HepG2 (cell line): ENCODE results near the gene DIRAS1. TPM values are rescaled to one million over a fixed set of nuclear protein-coding genes. Genes with fewer than 3 reads are reported as not detected.

Source experiments
- AGO2 ChIP-seq: fragments of 200-400 bp; formaldehyde crosslinking; optimal IDR thresholded peaks from 2 replicates; pipeline ENCODE3; 2017; ENCODE audit warnings: mild to moderate bottlenecking, low read depth, low read length, moderate library complexity
- ARNT2 ChIP-seq: sonication (generic); formaldehyde crosslinking; IDR thresholded peaks from 2 replicates; pipeline ENCODE4 v1.8.0; 2022; ENCODE audit warnings: mild to moderate bottlenecking, low read depth, missing genetic modification reagents, moderate library complexity
- DPF2 ChIP-seq: sonication (generic); formaldehyde crosslinking; IDR thresholded peaks from 2 replicates; pipeline ENCODE4 v1.4.0; 2020; ENCODE audit warnings: mild to moderate bottlenecking, low read depth, missing genetic modification reagents, borderline replicate concordance
- HMGA1 ChIP-seq: sonication (generic); formaldehyde crosslinking; conservative IDR thresholded peaks from 2 replicates; pipeline ENCODE4 v1.4.0; 2020; ENCODE audit warnings: missing genetic modification reagents
- IRF2 ChIP-seq: IDR thresholded peaks from 2 replicates; pipeline ENCODE4 v1.6.1; 2018; ENCODE audit warnings: missing genetic modification reagents, missing compliant biosample characterization
- KDM1A ChIP-seq: IDR thresholded peaks from 2 replicates; pipeline ENCODE4 v1.6.1; 2016; ENCODE audit warnings: missing compliant biosample characterization
- MBNL3 ChIP-seq: fragments of 250-450 bp; sonication (Bioruptor Pico); conservative IDR thresholded peaks from 2 replicates; pipeline ENCODE4 v1.8.0; 2022; ENCODE audit warnings: mild to moderate bottlenecking, inconsistent platforms
- MEIS2 ChIP-seq: sonication (generic); formaldehyde crosslinking; IDR thresholded peaks from 2 replicates; pipeline ENCODE4 v1.9.0; 2021; ENCODE audit warnings: mild to moderate bottlenecking, missing genetic modification reagents
- SOX13 ChIP-seq, 3 experiments: fragments of 450-650 bp in 1 of 3; sonication (generic) in 1 of 3; formaldehyde crosslinking in 1 of 3; IDR thresholded peaks in 2 of 3; conservative IDR thresholded peaks in 1 of 3; 2 replicates each; pipeline versions ENCODE4 v1.5.0 to v1.6.1; 2016 to 2020; ENCODE audit warnings: antibody characterized with exemption in 1 of 3, mild to moderate bottlenecking in 1 of 3, missing compliant biosample characterization in 1 of 3, missing genetic modification reagents in 1 of 3, moderate library complexity in 1 of 3
- SP140L ChIP-seq: sonication (generic); formaldehyde crosslinking; IDR thresholded peaks from 2 replicates; pipeline ENCODE4 v1.4.0; 2020; ENCODE audit warnings: missing genetic modification reagents, borderline replicate concordance
- TMF1 ChIP-seq: sonication (generic); formaldehyde crosslinking; IDR thresholded peaks from 2 replicates; pipeline ENCODE4 v1.8.1; 2022; ENCODE audit warnings: low read depth, missing genetic modification reagents
- ZBTB8A ChIP-seq: sonication (generic); formaldehyde crosslinking; IDR thresholded peaks from 2 replicates; pipeline ENCODE4 v1.4.0; 2020; ENCODE audit warnings: mild to moderate bottlenecking, low read depth, missing genetic modification reagents, borderline replicate concordance
- ZNF207 ChIP-seq: fragments of 450-650 bp; IDR thresholded peaks from 2 replicates; pipeline ENCODE4 v1.6.1; 2016; ENCODE audit warnings: antibody characterized with exemption, borderline replicate concordance
- ZNF34 ChIP-seq: sonication (generic); formaldehyde crosslinking; IDR thresholded peaks from 2 replicates; pipeline ENCODE4 v1.4.0; 2020; ENCODE audit warnings: mild to moderate bottlenecking, missing genetic modification reagents, borderline replicate concordance
- ZNF549 ChIP-seq: sonication (generic); formaldehyde crosslinking; IDR thresholded peaks from 2 replicates; pipeline ENCODE4 v1.5.0; 2020; ENCODE audit warnings: missing genetic modification reagents
- ZSCAN25 ChIP-seq: sonication (generic); formaldehyde crosslinking; IDR thresholded peaks from 2 replicates; pipeline ENCODE4 v1.8.0; 2022; ENCODE audit warnings: mild to moderate bottlenecking, missing genetic modification reagents
- polyA plus RNA-seq, 8 experiments: library from polyadenylated mRNA; depleted of rRNA in 3 of 8; stranded (reverse) in 7 of 8; unstranded in 1 of 8; fragments of >200 nt; fragmentation: Illumina TruSeq in 4 of 8; extraction: Trizol in 4 of 8; gene quantifications; 2 replicates each; pipeline versions ENCODE4 v1.2.1 to v1.2.3, GENCODE V29; 2011 to 2016; ENCODE audit warnings: low read depth in 4 of 8, missing spikeins in 1 of 8, mixed read lengths in 1 of 8; ENCODE audit not compliant: insufficient read depth in 1 of 8
- total RNA-seq, 5 experiments: library from RNA; depleted of rRNA; stranded (reverse); fragments of >200 nt; fragmentation: Illumina TruSeq; extraction: Trizol; gene quantifications; 2 replicates each; pipeline ENCODE4 v1.2.3, GENCODE V29; 2016; ENCODE audit warnings: low read depth in 1 of 5
- TF ChIP-seq, protein P1 (sequence below): sonication (generic); formaldehyde crosslinking; IDR thresholded peaks from 2 replicates; pipeline ENCODE4 v1.8.0; 2022; ENCODE audit warnings: missing genetic modification reagents, low read depth, mild to moderate bottlenecking, borderline replicate concordance
- TF ChIP-seq, protein P2 (sequence below): sonication (generic); formaldehyde crosslinking; IDR thresholded peaks from 2 replicates; pipeline ENCODE4 v1.5.1; 2020; ENCODE audit warnings: missing genetic modification reagents, mild to moderate bottlenecking, borderline replicate concordance
- TF ChIP-seq, protein P3 (sequence below): IDR thresholded peaks from 2 replicates; pipeline ENCODE4 v1.6.1; 2016; ENCODE audit warnings: mild to moderate bottlenecking, missing biosample characterization, missing genetic modification reagents
- TF ChIP-seq, protein P4 (sequence below): sonication (generic); formaldehyde crosslinking; IDR thresholded peaks from 2 replicates; pipeline ENCODE4 v1.4.0; 2020; ENCODE audit warnings: mild to moderate bottlenecking, missing genetic modification reagents
- TF ChIP-seq, protein P5 (sequence below): sonication (generic); formaldehyde crosslinking; IDR thresholded peaks from 2 replicates; pipeline ENCODE4 v1.4.0; 2020; ENCODE audit warnings: missing genetic modification reagents
- TF ChIP-seq, protein P6 (sequence below): sonication (generic); formaldehyde crosslinking; IDR thresholded peaks from 2 replicates; pipeline ENCODE4; 2020; ENCODE audit warnings: missing genetic modification reagents, mild to moderate bottlenecking, borderline replicate concordance

DIRAS1 gene
- total and polyA plus RNA-seq, 2 of the 13 experiments (the other 11 are each of a cell fraction or from before 2014, with no cell fraction given): 0.97 to 1.8 TPM

DNA sequence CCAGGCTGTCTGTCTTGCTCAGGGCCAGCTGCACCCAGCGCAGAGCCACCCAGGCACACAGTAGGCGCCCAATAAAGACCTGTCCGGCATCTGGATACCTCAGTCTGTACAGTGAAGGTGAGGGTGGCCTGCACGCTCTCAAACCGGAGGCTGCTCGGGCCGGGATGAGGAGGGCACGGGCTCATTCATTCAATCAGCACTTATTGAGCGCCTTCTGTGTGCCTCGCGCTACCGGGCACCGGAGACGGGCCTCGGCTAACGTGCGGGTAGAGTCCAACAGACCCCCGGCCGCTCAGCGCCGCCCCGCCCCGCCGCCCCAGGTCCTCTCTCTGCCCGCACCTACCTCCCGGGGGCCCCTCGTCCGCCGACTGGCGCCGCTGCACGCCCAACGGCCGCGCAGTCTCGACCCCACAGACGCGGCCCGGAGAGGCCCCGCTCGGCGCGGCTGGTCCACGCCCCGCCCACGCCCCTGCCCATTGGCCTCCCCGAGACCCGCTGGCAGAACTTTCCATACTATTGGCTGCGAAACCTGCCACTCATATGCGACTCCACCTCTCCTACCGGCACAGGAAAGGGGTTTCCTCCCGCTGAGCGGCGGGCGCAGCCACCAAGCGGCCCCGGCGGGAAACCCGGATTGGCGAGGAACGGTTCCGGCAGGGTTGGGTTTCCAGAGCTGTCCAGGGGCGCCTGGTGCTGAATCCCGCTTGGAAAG, 18.6 kb upstream of the DIRAS1 start, which contains the start of gene SLC39A3 (continued):
- TF ChIP-seq ZNF207 (no peak), SOX13 (IDR thresholded peaks at IDR 0.05) (no peak), SOX13 (CRISPR knock-in tag; conservative IDR thresholded peaks at IDR 0.05 in 1 of 2, IDR thresholded peaks at IDR 0.05 in 1 of 2) (peak in 1 of 2 experiments; percentile 72; a peak in 2 of 4 replicates), ARNT2 (CRISPR knock-in tag) (peak; percentile 97), TMF1 (CRISPR knock-in tag) (peak; percentile 97; the same call in 1 of the 2 replicates), ZBTB8A (peak; percentile 56; the same call in 1 of the 2 replicates), ZNF549 (CRISPR knock-in tag) (no peak), MEIS2 (peak; percentile 98), KDM1A (CRISPR knock-in tag) (peak; percentile 41; the same call in 1 of the 2 replicates), ZNF34 (CRISPR knock-in tag) (no peak), HMGA1 (CRISPR knock-in tag) (no peak), AGO2 (no peak), IRF2 (CRISPR knock-in tag) (peak; percentile 94), DPF2 (CRISPR knock-in tag) (no peak), SP140L (CRISPR knock-in tag) (peak; percentile 99), ZSCAN25 (CRISPR knock-in tag) (peak; percentile 81; the same call in 1 of the 2 replicates), MBNL3 (CRISPR knock-in tag) (no peak)
- TF ChIP-seq, protein P1, sequence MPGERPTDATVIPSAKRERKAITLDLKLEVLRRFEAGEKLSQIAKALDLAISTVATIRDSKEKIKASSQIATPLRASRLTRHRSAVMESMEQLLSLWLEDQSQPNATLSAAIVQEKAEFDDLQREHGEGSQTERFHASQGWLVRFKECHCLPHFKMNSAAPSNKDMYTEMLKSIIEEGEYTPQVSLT (CRISPR knock-in tag): 0 out of 2 replicates have a peak, but pooled peaks have one; percentile 81
- TF ChIP-seq, protein P2, sequence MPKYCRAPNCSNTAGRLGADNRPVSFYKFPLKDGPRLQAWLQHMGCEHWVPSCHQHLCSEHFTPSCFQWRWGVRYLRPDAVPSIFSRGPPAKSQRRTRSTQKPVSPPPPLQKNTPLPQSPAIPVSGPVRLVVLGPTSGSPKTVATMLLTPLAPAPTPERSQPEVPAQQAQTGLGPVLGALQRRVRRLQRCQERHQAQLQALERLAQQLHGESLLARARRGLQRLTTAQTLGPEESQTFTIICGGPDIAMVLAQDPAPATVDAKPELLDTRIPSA (CRISPR knock-in tag): peak; percentile 97; the same call in 1 of the 2 replicates
- TF ChIP-seq, protein P3, sequence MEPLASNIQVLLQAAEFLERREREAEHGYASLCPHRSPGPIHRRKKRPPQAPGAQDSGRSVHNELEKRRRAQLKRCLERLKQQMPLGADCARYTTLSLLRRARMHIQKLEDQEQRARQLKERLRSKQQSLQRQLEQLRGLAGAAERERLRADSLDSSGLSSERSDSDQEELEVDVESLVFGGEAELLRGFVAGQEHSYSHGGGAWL (CRISPR knock-in tag): peak; percentile 99
- TF ChIP-seq, protein P4, sequence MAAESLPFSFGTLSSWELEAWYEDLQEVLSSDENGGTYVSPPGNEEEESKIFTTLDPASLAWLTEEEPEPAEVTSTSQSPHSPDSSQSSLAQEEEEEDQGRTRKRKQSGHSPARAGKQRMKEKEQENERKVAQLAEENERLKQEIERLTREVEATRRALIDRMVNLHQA (CRISPR knock-in tag): peak; percentile 56; the same call in 1 of the 2 replicates
- TF ChIP-seq, protein P5, sequence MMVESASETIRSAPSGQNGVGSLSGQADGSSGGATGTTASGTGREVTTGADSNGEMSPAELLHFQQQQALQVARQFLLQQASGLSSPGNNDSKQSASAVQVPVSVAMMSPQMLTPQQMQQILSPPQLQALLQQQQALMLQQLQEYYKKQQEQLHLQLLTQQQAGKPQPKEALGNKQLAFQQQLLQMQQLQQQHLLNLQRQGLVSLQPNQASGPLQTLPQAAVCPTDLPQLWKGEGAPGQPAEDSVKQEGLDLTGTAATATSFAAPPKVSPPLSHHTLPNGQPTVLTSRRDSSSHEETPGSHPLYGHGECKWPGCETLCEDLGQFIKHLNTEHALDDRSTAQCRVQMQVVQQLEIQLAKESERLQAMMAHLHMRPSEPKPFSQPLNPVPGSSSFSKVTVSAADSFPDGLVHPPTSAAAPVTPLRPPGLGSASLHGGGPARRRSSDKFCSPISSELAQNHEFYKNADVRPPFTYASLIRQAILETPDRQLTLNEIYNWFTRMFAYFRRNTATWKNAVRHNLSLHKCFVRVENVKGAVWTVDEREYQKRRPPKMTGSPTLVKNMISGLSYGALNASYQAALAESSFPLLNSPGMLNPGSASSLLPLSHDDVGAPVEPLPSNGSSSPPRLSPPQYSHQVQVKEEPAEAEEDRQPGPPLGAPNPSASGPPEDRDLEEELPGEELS (CRISPR knock-in tag): peak; percentile 67
- TF ChIP-seq, protein P6, sequence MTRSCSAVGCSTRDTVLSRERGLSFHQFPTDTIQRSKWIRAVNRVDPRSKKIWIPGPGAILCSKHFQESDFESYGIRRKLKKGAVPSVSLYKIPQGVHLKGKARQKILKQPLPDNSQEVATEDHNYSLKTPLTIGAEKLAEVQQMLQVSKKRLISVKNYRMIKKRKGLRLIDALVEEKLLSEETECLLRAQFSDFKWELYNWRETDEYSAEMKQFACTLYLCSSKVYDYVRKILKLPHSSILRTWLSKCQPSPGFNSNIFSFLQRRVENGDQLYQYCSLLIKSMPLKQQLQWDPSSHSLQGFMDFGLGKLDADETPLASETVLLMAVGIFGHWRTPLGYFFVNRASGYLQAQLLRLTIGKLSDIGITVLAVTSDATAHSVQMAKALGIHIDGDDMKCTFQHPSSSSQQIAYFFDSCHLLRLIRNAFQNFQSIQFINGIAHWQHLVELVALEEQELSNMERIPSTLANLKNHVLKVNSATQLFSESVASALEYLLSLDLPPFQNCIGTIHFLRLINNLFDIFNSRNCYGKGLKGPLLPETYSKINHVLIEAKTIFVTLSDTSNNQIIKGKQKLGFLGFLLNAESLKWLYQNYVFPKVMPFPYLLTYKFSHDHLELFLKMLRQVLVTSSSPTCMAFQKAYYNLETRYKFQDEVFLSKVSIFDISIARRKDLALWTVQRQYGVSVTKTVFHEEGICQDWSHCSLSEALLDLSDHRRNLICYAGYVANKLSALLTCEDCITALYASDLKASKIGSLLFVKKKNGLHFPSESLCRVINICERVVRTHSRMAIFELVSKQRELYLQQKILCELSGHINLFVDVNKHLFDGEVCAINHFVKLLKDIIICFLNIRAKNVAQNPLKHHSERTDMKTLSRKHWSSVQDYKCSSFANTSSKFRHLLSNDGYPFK (CRISPR knock-in tag): peak; percentile 92
